GM12872 (cell line): ENCODE data around the gene LAD1.

Experiments used
- CTCF ChIP-seq: IDR thresholded peaks from 3 replicates; pipeline ENCODE4 v1.5.1; 2011; ENCODE audit warnings: low read depth, mild to moderate bottlenecking, low read length, moderate library complexity; ENCODE audit not compliant: insufficient read depth

LAD1 gene

GRCh38 chr1:201353186-201353940 is 45.8 kb downstream of the LAD1 start:
- TF ChIP-seq CTCF: no peak

GRCh38 chr1:201351617-201352016 is 47.5 kb downstream of the LAD1 start:
- no peak for TF ChIP-seq CTCF

- TF ChIP-seq CTCF: no peak
These were observed 48.2 kb downstream of the LAD1 start for GRCh38 chr1:201350884-201351283.

- TF ChIP-seq CTCF: no peak
These were observed 48.8 kb downstream of the LAD1 start for GRCh38 chr1:201350361-201350725.

- TF ChIP-seq CTCF: no peak
These were observed 50.0 kb downstream of the LAD1 start for GRCh38 chr1:201349092-201349491.

- TF ChIP-seq CTCF: peak; percentile 86
These were observed 50.9 kb downstream of the LAD1 start for GRCh38 chr1:201348211-201348566.

- no peak for TF ChIP-seq CTCF
These were observed 51.5 kb downstream of the LAD1 start for GRCh38 chr1:201347498-201348210.
